ENCODE measurements around the gene TUBB4A.

GRCh38 chr19:6466526-6467248 is 35.4 kb downstream of the TUBB4A start:
- TF ChIP-seq CTCF (IDR thresholded peaks at IDR 0.05) (no peak), POLR2A (IDR thresholded peaks at IDR 0.05) (no peak)
